ENCODE measurements around the gene FEM1B.

GRCh38 chr15:68239025-68239424, 38.5 kb upstream of the FEM1B start:
- TF ChIP-seq, protein P1, sequence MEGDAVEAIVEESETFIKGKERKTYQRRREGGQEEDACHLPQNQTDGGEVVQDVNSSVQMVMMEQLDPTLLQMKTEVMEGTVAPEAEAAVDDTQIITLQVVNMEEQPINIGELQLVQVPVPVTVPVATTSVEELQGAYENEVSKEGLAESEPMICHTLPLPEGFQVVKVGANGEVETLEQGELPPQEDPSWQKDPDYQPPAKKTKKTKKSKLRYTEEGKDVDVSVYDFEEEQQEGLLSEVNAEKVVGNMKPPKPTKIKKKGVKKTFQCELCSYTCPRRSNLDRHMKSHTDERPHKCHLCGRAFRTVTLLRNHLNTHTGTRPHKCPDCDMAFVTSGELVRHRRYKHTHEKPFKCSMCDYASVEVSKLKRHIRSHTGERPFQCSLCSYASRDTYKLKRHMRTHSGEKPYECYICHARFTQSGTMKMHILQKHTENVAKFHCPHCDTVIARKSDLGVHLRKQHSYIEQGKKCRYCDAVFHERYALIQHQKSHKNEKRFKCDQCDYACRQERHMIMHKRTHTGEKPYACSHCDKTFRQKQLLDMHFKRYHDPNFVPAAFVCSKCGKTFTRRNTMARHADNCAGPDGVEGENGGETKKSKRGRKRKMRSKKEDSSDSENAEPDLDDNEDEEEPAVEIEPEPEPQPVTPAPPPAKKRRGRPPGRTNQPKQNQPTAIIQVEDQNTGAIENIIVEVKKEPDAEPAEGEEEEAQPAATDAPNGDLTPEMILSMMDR (conservative IDR thresholded peaks at IDR 0.05; ENCODE audit: low read length): no peak
- TF ChIP-seq EZH2phosphoT487 (IDR thresholded peaks at IDR 0.05; ENCODE audit: borderline replicate concordance, low read depth, low read length): no peak

All from OCI-LY7 (cell line).